NCI-H128 (cell line): ENCODE results near the gene SRGAP2C.
"Not testable (repeated sequence)": the region's sequence is repeated elsewhere in the genome, so short reads cannot be mapped to it uniquely, and the experiment has no call there.

ENCODE experiments used
- DNase-seq: peaks from one replicate; lab custom pipeline; 2025; ENCODE audit not compliant: unreplicated experiment; lab: John Stamatoyannopoulos, UW

SRGAP2C gene

GRCh38 chr1:121408354-121408753, 223.6 kb downstream of the SRGAP2C start:
- DNase-seq, result no peak

GRCh38 chr1:121413821-121414220, 229.0 kb downstream of the SRGAP2C start:
- DNase-seq, result no peak

GRCh38 chr1:121414905-121415304, 230.1 kb downstream of the SRGAP2C start:
- DNase-seq, result no peak

- no peak for DNase-seq
These were observed 232.6 kb downstream of the SRGAP2C start for GRCh38 chr1:121417325-121417923.

GRCh38 chr1:121418369-121419049, 233.7 kb downstream of the SRGAP2C start:
- no peak for DNase-seq

GRCh38 chr1:121419050-121419615, 234.4 kb downstream of the SRGAP2C start:
- DNase-seq, result not testable (repeated sequence)

- not testable (repeated sequence) for DNase-seq
These were observed 236.7 kb downstream of the SRGAP2C start for GRCh38 chr1:121421490-121421889.

- DNase-seq, result not testable (repeated sequence)
These were observed 239.2 kb downstream of the SRGAP2C start for GRCh38 chr1:121423956-121424355.

GRCh38 chr1:121433517-121433916, 248.7 kb downstream of the SRGAP2C start:
- not testable (repeated sequence) for DNase-seq

- not testable (repeated sequence) for DNase-seq
These were observed 254.1 kb downstream of the SRGAP2C start for GRCh38 chr1:121438862-121439261.

- no peak for DNase-seq
These were observed 256.2 kb downstream of the SRGAP2C start for GRCh38 chr1:121440993-121441392.
